GM12878 (cell line): ENCODE measurements around the gene MCRIP2. TPM values are rescaled to one million over a fixed set of nuclear protein-coding genes. Genes with fewer than 3 reads are reported as not detected.

Experiments
- ATAC-seq: fragments of 200-7000 bp; cut with Tn5 transposase; 3 replicates; pipeline ENCODE4 v1.9.1; 2020; ENCODE audit warnings: mild to moderate bottlenecking, moderate library complexity
- BruUV-seq: library from RNA; stranded (reverse); fragments of 400-500 nt; replicated peaks from 2 replicates; lab custom pipeline; 2021; lab: Mats Ljungman, UMichigan
- CTCF ChIA-PET: fragments of 300-600 bp; sonication (Branson Sonifier 250); formaldehyde crosslinking; extraction: SDS; loops from one replicate; lab custom pipeline; 2021; ENCODE audit warnings: inconsistent platforms; lab: Yijun Ruan, JAX
- POLR2A ChIA-PET: fragments of 350-600 bp; formaldehyde crosslinking; extraction: SDS; loops from one replicate; lab custom pipeline; 2021; ENCODE audit warnings: inconsistent platforms; lab: Charles Lee
- RAD21 ChIA-PET: fragments of 300-600 bp; sonication (Branson Sonifier 250); formaldehyde crosslinking; loops from one replicate; lab custom pipeline; 2023; ENCODE audit warnings: antibody characterized with exemption; ENCODE audit not compliant: unreplicated experiment; lab: Charles Lee
- SMC1A ChIA-PET: fragments of 300-600 bp; sonication (Branson Sonifier 250); formaldehyde crosslinking; loops from one replicate; lab custom pipeline; 2023; ENCODE audit not compliant: unreplicated experiment, uncharacterized antibody; lab: Charles Lee
- DNase-seq: peaks from one replicate; pipeline ENCODE4 v3.0.0-alpha.2; 2011; ENCODE audit warnings: low read depth, low spot score
- FAIRE-seq: peaks from 3 replicates; lab custom pipeline; 2011; peaks lifted over from hg19 to GRCh38; lab: Jason Lieb, UNC
- H2AFZ ChIP-seq: 2 replicates; pipeline ENCODE4 v1.6.0; 2011; ENCODE audit warnings: low read depth, low read length, control low read depth; ENCODE audit not compliant: control insufficient read depth
- H3K27ac ChIP-seq: 2 replicates; pipeline ENCODE4 v1.5.1; 2011; ENCODE audit warnings: control low read depth; ENCODE audit not compliant: control insufficient read depth, insufficient read depth
- H3K27me3 ChIP-seq, 2 experiments: replicated peaks in 1 of 2; 2 replicates each; pipeline versions ENCODE4 v1.6.0 to v1.6.1; 2011; ENCODE audit warnings: low read length in 1 of 2; ENCODE audit not compliant: control insufficient read depth in 2 of 2, insufficient read depth in 2 of 2
- H3K36me3 ChIP-seq, 2 experiments: 2 replicates each; pipeline ENCODE4 v1.5.1; 2011; ENCODE audit warnings: low read length in 1 of 2; ENCODE audit not compliant: control insufficient read depth in 2 of 2, insufficient read depth in 2 of 2
- H3K4me1 ChIP-seq: 2 replicates; pipeline ENCODE4 v1.6.1; 2011; ENCODE audit warnings: mild to moderate bottlenecking, low read length, moderate library complexity, mixed read lengths; ENCODE audit not compliant: control insufficient read depth, insufficient read depth
- H3K4me2 ChIP-seq: 2 replicates; pipeline ENCODE4 v1.6.0; 2011; ENCODE audit warnings: control low read depth; ENCODE audit not compliant: control insufficient read depth, insufficient read depth
- H3K4me3 ChIP-seq: fragments of 200-600 bp; sonication (generic); 2 replicates; pipeline ENCODE4 v1.5.1; 2016
- H3K79me2 ChIP-seq: 2 replicates; pipeline ENCODE4 v1.6.0; 2011; ENCODE audit warnings: low read length; ENCODE audit not compliant: control insufficient read depth, insufficient read depth
- H3K9ac ChIP-seq: 2 replicates; pipeline ENCODE4 v1.8.0; 2011; ENCODE audit warnings: low read length, control low read depth, mixed read lengths; ENCODE audit not compliant: control insufficient read depth, insufficient read depth
- H3K9me3 ChIP-seq: replicated peaks from 3 replicates; pipeline ENCODE4 v1.5.1; 2011; ENCODE audit warnings: mild to moderate bottlenecking, low read length; ENCODE audit not compliant: control insufficient read depth, insufficient read depth
- H4K20me1 ChIP-seq: 2 replicates; pipeline ENCODE4 v1.6.0; 2011; ENCODE audit not compliant: control insufficient read depth, insufficient read depth
- BHLHE40 ChIP-seq, 2 experiments: fragments of 450-650 bp in 1 of 2; IDR thresholded peaks; 2 replicates each; pipeline ENCODE4 v1.6.1; 2011 to 2017; ENCODE audit warnings: low read depth in 2 of 2, borderline replicate concordance in 1 of 2, improper control_type of control experiment in 1 of 2, low read length in 1 of 2, mild to moderate bottlenecking in 1 of 2
- CHD1 ChIP-seq: IDR thresholded peaks from 2 replicates; pipeline ENCODE4 v1.6.1; 2012; ENCODE audit warnings: low read depth, low read length, improper control_type of control experiment
- ESRRA ChIP-seq: IDR thresholded peaks from 2 replicates; pipeline ENCODE4 v1.6.1; 2012; ENCODE audit warnings: mild to moderate bottlenecking, low read length, improper control_type of control experiment
- ZBTB11 ChIP-seq: fragments of 450-650 bp; formaldehyde crosslinking; IDR thresholded peaks from 2 replicates; pipeline ENCODE4 v1.5.0; 2022; ENCODE audit warnings: mild to moderate bottlenecking, missing genetic modification characterization
- whole genome bisulfite sequencing: methylation state at CpG from one replicate; pipeline ENCODE4 v1.1.6; 2016; ENCODE audit warnings: low lambda C conversion rate; ENCODE audit not compliant: insufficient replicate concordance, insufficient coverage; ENCODE audit errors: missing lambda C conversion rate; 5-methylcytosine and 5-hydroxymethylcytosine counted together
- in situ Hi-C: fragments of 300-500 bp; cut with MboI; formaldehyde crosslinking; loops from 9 replicates; pipeline ENCODE4 v1.14.3; 2018; ENCODE audit warnings: mixed read lengths
- intact Hi-C: fragments of 100-400 bp; cut with micrococcal nuclease; formaldehyde crosslinking; loops from one replicate; pipeline ENCODE4 v1.14.2; 2022; ENCODE audit not compliant: unreplicated experiment
- polyA plus RNA-seq, 11 experiments: library from polyadenylated mRNA; depleted of rRNA in 4 of 11; unstranded in 6 of 11; stranded (reverse) in 5 of 11; fragments of >200 nt; fragmentation: Nextera tagmentation in 4 of 11; fragmentation: Illumina TruSeq in 1 of 11; extraction: Ambion mirVana in 4 of 11; extraction: Trizol in 1 of 11; gene quantifications; 1 replicate in 1 of 11; 2 replicates in 10 of 11; pipeline versions ENCODE4 v1.2.1 to v1.2.3, GENCODE V29; 2011 to 2016; ENCODE audit warnings: inconsistent platforms in 2 of 11, missing spikeins in 2 of 11, low read depth in 1 of 11
- total RNA-seq, 4 experiments: library from RNA; depleted of rRNA in 3 of 4; stranded (reverse); fragments of >200 nt in 3 of 4; fragmentation: Illumina TruSeq in 1 of 4; extraction: Trizol in 1 of 4; gene quantifications; 2 replicates each; pipeline versions ENCODE4 v1.2.1 to v1.2.3, GENCODE V29; 2013 to 2021

Gene MCRIP2
- total and polyA plus RNA-seq, 10 of the 15 experiments (the other 5 are each of a cell fraction or from before 2014, with no cell fraction given): 0.19 to 93.1 (median 57.9) TPM

- no peak for TF ChIP-seq ZBTB11 (CRISPR knock-in tag)
- TF ChIP-seq ESRRA: no peak
Measured at GRCh38 chr16:693364-693763, 51.7 kb downstream of the MCRIP2 start (continued).

- Histone ChIP-seq H2AFZ (no peak overlapping the region), H3K4me3 (no peak overlapping the region), H3K4me1 (peaks cover 12% of the 10 kb centered on the region), H3K4me2 (no peak overlapping the region; the same call in 1 of the 2 replicates), H3K9ac (no peak overlapping the region), H4K20me1 (no peaks in the 10 kb centered on the region), H3K9me3 (no peaks in the 10 kb centered on the region; the same call in 2 of the 3 replicates), H3K27me3 (peaks cover 2 to 6% of the 10 kb centered on the region in 2 experiments; a peak in 3 of 4 replicates), H3K79me2 (peaks cover 9% of the 10 kb centered on the region), H3K27ac (no peak overlapping the region), H3K36me3 (no peaks in the 10 kb centered on the region)
- ChIA-PET RAD21 (no interaction called here), SMC1A (no interaction called here), POLR2A (interaction anchor here (0.6 to 2.0 kb wide), 2 partner anchors 22 to 194 kb away, joined by 4 to 7 read pairs; partner anchors contain the start of gene METRN), CTCF (no interaction called here)
- ATAC-seq (no peak), FAIRE-seq (no peak), DNase-seq (no peak)
- in situ Hi-C loops (no loop called here), intact Hi-C loops (no loop called here)
- WGBS: 5% methylated on average over 18 of the region's 37 CpGs
- no peak for TF ChIP-seq CHD1
- peak in 1 of 2 experiments; percentile 86; a peak in 2 of 4 replicates for TF ChIP-seq BHLHE40 (IDR thresholded peaks at IDR 0.05; ENCODE audit: borderline replicate concordance in 1 of 2, low read depth in 2 of 2, low read length in 1 of 2)
- no TSS peak for BruUV-seq
Measured at GRCh38 chr16:693766-694165, 52.1 kb downstream of the MCRIP2 start.
